Left ventricle myocardium inferior (tissue), 1 donor: ENCODE data around the gene ADIPOR1. TPM values are rescaled to one million over a fixed set of nuclear protein-coding genes. Genes with fewer than 3 reads are reported as not detected.
"Not testable (repeated sequence)": the region's sequence is repeated elsewhere in the genome, so short reads cannot be mapped to it uniquely, and the experiment has no call there.

Experiments
- DNase-seq: peaks from one replicate; pipeline ENCODE4 v3.0.0-alpha.2; 2020
- H3K27ac ChIP-seq: fragments of 200-600 bp; replicated peaks from 2 replicates; pipeline ENCODE4 v1.8.0; 2021
- H3K27me3 ChIP-seq: fragments of 200-600 bp; 2 replicates; pipeline ENCODE4 v1.8.0; 2021; ENCODE audit warnings: low read depth
- H3K36me3 ChIP-seq: fragments of 200-600 bp; 2 replicates; pipeline ENCODE4 v1.8.0; 2021
- H3K4me1 ChIP-seq: fragments of 200-600 bp; 2 replicates; pipeline ENCODE4 v1.8.0; 2021
- H3K4me3 ChIP-seq: fragments of 200-600 bp; 2 replicates; pipeline ENCODE4 v1.8.0; 2021; ENCODE audit warnings: mild to moderate bottlenecking, moderate library complexity
- H3K9me3 ChIP-seq: fragments of 200-600 bp; replicated peaks from 2 replicates; pipeline ENCODE4 v1.8.0; 2021
- intact Hi-C: fragments of 100-400 bp; cut with micrococcal nuclease; formaldehyde crosslinking; loops from one replicate; pipeline ENCODE4 v1.11.0; 2022
- total RNA-seq: library from RNA; stranded (reverse); fragmentation: NEBNext Ultra II Directional; extraction: Animal tissue kit (Norgen Biotek cat#: 25700); gene quantifications from one replicate; pipeline ENCODE4 v1.2.1, GENCODE V29; 2021
- TF ChIP-seq, protein P1 (sequence below): fragments of 200-600 bp; IDR thresholded peaks from 2 replicates; pipeline ENCODE4 v1.8.0; 2021; ENCODE audit warnings: antibody characterized with exemption, mild to moderate bottlenecking, borderline replicate concordance
- donor health status: DM: no; HTN: yes; CAD: no; lungs with severe emphysema.

Gene ADIPOR1
- total RNA-seq, 1 donor from 2014 or later = 87.0 TPM

DNA sequence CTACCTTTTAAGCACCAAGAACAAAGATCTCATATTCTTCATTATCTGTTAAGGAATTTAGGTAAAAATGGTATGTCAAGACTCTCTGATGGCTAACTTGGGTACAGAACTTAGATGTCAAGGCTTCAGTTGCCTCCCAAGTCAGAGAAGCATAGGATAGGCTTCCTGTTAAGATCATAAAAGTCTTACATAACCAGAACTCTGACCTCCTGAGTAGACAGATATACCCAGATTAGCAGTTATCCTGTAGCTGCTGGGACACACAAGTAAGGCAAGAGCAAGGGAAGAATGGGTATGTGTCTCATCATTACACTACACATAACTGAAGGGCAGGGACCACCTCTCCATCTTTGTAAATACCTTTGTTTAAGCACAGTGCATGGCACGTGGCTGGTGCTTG, 15.7 kb downstream of the ADIPOR1 start:
- Histone ChIP-seq H3K27ac (no peak overlapping the region), H3K4me3 (no peak overlapping the region), H3K4me1 (no peaks in the 10 kb centered on the region), H3K9me3 (no peaks in the 10 kb centered on the region), H3K36me3 (peaks cover 77% of the 10 kb centered on the region), H3K27me3 (no peaks in the 10 kb centered on the region)
- TF ChIP-seq, protein P1, sequence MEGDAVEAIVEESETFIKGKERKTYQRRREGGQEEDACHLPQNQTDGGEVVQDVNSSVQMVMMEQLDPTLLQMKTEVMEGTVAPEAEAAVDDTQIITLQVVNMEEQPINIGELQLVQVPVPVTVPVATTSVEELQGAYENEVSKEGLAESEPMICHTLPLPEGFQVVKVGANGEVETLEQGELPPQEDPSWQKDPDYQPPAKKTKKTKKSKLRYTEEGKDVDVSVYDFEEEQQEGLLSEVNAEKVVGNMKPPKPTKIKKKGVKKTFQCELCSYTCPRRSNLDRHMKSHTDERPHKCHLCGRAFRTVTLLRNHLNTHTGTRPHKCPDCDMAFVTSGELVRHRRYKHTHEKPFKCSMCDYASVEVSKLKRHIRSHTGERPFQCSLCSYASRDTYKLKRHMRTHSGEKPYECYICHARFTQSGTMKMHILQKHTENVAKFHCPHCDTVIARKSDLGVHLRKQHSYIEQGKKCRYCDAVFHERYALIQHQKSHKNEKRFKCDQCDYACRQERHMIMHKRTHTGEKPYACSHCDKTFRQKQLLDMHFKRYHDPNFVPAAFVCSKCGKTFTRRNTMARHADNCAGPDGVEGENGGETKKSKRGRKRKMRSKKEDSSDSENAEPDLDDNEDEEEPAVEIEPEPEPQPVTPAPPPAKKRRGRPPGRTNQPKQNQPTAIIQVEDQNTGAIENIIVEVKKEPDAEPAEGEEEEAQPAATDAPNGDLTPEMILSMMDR = no peak
- intact Hi-C loops = no loop called here
- DNase-seq = no peak

DNA sequence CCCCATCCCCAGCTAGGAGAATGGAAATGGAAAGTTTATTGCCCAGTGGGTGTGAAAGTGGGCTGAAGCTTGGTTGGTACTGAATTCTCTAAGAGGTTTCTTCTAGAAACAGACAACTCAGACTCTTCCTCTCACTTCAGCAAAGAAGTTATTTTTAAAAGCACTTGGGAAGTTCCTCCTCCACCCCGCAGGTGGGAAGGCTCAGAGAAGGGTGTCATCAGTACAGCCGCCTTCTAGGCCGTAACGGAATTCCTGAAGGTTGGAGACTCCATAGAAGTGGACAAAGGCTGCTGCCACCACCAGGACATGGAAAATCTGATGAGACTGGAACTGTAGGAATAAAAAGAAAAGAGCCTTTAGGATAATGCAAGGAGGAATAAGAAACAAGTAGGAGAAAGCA, 16.7 kb downstream of the ADIPOR1 start:
- Histone ChIP-seq H3K4me3 (no peak overlapping the region), H3K27ac (no peak overlapping the region), H3K4me1 (no peaks in the 10 kb centered on the region), H3K36me3 (peaks cover 67% of the 10 kb centered on the region), H3K9me3 (no peaks in the 10 kb centered on the region), H3K27me3 (no peaks in the 10 kb centered on the region)
- TF ChIP-seq, protein P1 = no peak
- DNase-seq = no peak
- intact Hi-C loops = no loop called here

- intact Hi-C loops = no loop called here
- Histone ChIP-seq H3K27ac (no peak overlapping the region), H3K36me3 (peaks cover 59% of the 10 kb centered on the region), H3K27me3 (no peaks in the 10 kb centered on the region), H3K9me3 (no peaks in the 10 kb centered on the region), H3K4me3 (no peak overlapping the region), H3K4me1 (no peaks in the 10 kb centered on the region)
- TF ChIP-seq, protein P1 = no peak
- DNase-seq = no peak
These were observed 17.6 kb downstream of the ADIPOR1 start for GRCh38 chr1:202940561-202940960.

DNA sequence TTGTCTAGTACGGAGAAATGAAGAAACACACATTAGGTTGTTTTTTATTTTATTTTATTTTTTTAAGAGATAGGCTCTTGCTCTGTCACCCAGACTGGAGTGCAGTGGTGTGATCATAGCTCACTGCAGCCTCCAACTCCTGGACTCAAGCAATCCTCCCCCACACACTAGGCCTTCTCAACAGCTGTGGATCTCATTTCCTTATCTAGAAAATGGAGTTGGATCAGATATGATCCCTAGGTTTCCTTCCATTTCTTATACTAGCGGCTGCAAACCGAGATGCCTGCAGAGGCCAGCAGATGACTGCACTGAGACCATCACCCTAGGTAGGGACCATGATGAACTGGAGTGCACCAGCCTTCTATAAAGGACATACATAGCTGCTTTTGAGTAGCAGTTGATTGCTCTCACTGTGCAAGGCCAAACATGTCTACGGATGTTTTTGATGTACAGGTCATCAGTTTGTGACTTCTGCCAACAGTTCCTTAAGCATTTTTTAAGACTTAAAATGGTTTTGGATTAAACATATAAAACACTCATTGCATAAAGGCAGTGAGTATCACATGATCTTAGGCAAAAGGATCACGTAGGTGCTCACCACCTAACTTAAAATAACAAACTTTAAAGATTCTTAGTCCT, 19.7 kb downstream of the ADIPOR1 start:
- no peak overlapping the region for H3K4me3 ChIP-seq
- no peaks in the 10 kb centered on the region for H3K9me3 ChIP-seq
- intact Hi-C loops = no loop called here
- TF ChIP-seq, protein P1 = no peak
- DNase-seq = no peak
- H3K4me1 ChIP-seq = no peaks in the 10 kb centered on the region
- no peak overlapping the region for H3K27ac ChIP-seq
- H3K27me3 ChIP-seq = no peaks in the 10 kb centered on the region
- peaks cover 38% of the 10 kb centered on the region for H3K36me3 ChIP-seq

DNA sequence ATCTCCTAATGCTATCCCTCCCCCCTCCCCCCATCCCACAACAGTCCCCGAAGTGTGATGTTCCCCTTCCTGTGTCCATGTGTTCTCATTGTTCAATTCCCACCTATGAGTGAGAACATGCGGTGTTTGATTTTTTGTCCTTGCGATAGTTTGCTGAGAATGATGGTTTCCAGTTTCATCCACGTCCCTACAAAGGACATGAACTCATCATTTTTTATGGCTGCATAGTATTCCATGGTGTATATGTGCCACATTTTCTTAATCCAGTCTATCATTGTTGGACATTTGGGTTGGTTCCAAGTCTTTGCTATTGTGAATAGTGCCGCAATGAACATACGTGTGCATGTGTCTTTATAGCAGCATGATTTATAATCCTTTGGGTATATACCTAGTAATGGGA, 21.7 kb downstream of the ADIPOR1 start:
- H3K36me3 ChIP-seq = peaks cover 18% of the 10 kb centered on the region
- DNase-seq, H3K4me3 ChIP-seq, H3K27me3 ChIP-seq, H3K9me3 ChIP-seq, H3K4me1 ChIP-seq, intact Hi-C loops, H3K27ac ChIP-seq: not testable (repeated sequence)

DNA sequence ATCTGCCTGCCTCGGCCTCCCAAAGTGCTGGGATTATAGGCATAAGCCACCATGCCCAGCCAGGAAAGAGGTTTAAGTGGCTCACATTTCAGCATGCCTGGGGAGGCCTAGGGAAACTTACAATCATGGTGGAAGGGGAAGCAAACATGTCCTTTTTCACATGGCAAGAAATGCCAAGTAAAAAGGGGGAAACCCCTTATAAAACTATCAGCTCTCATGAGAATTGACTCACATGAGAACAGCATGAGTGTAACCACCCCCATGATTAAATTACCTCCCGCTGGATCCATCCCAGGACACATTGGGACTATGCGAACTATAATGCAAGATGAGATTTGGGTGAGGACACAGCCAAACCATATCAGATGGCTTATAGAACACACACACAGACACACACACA, 22.3 kb downstream of the ADIPOR1 start:
- no peak for DNase-seq

More for the DNA sequence above, 22.3 kb downstream of the ADIPOR1 start:
- intact Hi-C loops = no loop called here
- H3K4me3 ChIP-seq = no peak overlapping the region
- no peaks in the 10 kb centered on the region for H3K4me1 ChIP-seq
- peaks cover 12% of the 10 kb centered on the region for H3K36me3 ChIP-seq
- H3K27ac ChIP-seq = no peak overlapping the region
- H3K27me3 ChIP-seq = no peaks in the 10 kb centered on the region
- peaks cover 10% of the 10 kb centered on the region for H3K9me3 ChIP-seq
- TF ChIP-seq, protein P1 = no peak
